LNCAP (cell line): ENCODE data around the gene DRC7.

Experiments used
- CTCF ChIP-seq: fragments of 450-650 bp; IDR thresholded peaks from 2 replicates; pipeline ENCODE4 v1.5.1; 2017; ENCODE audit warnings: mild to moderate bottlenecking

Gene DRC7

GRCh38 chr16:57753448-57754353, 59.1 kb downstream of the DRC7 start:
- TF ChIP-seq CTCF: no peak

DNA sequence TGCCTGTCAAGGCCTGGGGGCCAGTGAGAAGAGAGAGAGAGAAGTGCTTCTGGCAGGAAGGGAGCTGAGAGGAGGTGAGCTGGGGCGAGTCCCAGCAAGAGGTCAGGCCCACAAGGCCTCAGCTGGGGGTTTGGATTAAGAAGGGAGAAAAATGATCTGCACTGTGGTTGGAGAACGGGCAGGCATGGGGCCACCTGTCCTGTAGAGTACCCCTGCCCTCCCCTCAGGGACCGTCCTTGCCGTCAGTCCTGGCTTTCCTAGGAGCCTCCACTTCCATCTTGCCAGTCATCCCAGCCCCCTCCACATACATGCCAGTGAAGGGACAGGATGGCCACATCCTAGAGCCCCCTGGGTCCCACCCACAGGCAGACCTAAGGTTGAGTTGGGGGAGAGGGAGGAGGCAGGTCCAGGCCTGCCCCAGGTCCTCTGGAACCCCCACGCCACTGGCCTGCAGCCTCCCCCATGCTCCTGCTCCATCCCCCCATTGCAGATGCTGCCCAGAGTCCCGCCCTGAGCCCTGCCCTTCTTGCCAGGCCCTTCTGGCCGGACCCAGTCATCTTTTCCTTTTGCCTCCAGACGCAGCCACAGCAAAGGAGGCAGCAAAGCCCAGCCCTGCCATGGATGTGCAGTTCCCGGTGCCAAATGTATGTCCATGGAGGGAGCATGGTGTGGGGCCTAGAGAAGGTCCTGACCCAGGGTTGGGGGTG, 59.9 kb downstream of the DRC7 start:
- no peak for TF ChIP-seq CTCF

DNA sequence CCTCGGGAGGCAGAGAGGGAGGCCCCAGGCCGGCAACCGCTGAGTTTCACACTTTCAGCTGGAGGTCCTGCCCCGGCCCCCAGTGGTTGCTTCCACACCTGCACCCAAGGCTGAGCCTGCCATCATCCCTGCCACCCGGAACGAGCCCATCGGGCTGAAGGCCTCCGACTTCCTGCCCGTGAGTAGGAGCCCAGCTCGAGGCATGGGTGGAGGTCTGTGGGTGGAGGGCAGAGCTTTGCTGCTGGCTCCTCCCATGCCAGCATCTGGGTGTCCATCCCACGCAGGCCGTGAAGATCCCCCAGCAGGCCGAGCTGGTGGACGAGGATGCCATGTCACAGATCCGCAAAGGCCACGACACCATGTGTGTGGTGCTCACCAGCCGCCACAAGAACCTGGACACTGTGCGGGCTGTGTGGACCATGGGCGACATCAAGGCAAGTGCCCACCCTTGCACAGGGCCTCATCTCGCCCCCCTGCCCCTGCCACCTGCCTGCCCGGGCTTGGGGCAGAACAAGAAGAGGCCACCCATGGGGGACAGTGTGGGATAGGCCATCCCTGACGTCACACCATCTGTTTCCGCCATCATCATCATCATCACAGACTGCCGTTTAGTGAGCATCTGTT, 60.6 kb downstream of the DRC7 start:
- no peak for TF ChIP-seq CTCF

GRCh38 chr16:57755726-57756423, 61.3 kb downstream of the DRC7 start:
- no peak for TF ChIP-seq CTCF

DNA sequence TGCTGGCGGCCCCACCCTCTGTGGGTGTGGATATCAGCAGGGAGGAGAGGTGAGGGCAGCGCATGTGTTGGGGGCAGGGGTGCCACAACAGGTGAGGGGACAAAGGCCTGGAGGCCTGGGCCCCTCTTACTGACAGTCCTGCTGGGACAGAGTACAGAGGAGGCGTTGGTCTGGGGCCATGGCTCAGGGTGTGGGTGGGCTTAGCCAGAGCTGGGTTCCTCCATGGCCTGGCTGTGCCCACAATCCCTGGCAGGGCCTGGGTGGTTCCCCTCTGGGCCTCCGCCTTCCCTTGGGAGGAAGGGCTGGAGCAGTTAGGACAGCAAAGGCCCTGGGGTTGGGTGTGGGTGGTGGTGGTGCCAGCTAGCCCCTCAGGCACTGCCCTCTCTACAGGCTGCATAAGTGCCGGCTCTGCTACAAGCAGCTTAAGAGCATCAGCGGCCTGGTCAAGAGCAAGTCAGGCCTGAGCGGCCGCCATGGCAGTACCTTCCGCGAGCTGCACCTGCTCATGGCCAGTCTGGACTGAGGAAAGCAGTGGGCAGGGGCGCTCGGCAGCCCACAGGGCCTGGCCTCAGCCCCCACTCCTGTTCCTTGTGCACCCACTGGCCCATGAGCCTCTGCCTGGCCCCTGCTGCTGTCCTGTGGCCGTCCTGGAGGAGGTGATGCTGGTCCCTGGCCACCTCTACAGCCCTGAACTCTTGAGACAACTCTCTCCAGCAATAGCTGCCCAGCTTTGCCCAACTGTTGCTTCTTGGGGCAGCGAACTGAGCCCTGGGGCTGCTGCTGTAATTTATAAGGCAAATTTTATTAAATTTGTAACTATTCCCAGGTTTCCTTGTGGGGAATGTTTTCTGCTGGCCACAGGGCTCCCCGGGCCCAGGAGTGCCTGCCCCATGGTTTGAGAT, 62.1 kb downstream of the DRC7 start:
- TF ChIP-seq CTCF: no peak

DNA sequence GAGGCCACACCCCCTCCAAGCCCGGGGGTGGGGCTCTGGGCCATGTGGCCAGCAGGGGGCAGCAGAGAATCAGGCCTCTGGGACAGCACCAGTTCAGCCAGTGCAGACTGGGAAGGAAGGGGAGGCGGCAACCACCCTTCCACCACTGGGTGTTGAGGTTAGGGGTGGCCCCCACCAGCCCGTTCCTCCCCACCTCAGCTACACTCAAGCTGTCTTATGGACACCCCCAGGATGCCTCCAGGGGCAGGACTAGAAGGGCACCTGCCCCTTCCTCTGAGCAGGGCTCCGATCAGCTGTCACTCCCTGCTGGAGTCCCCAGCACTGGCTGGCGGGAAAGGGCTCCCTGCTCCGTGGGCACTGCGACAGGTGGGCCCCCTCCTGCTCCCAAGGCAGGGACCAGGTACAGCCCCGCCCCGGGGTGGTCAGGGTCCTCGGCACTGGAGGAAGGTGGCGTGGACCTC, 62.8 kb downstream of the DRC7 start:
- TF ChIP-seq CTCF: peak; percentile 97
